Ovary (tissue), 3 donors: ENCODE measurements around the gene DNASE1L2.

ENCODE experiments used
- POLR2A ChIP-seq: fragments of 450-650 bp; IDR thresholded peaks from one replicate; pipeline ENCODE4 v1.6.1; 2017; ENCODE audit warnings: antibody characterized with exemption, mild to moderate bottlenecking, moderate library complexity
- TF ChIP-seq, protein P1 (sequence below), 3 donors: fragments of 450-650 bp in 2 of 3; fragments of 200-600 bp in 1 of 3; IDR thresholded peaks; one replicate each; pipeline versions ENCODE4 v1.5.1 to v1.8.0; 2016 to 2022; ENCODE audit warnings: antibody characterized with exemption in 3 of 3, mild to moderate bottlenecking in 1 of 3
- donor health status: DM: no; HTN: no; CAD: no.

DNA sequence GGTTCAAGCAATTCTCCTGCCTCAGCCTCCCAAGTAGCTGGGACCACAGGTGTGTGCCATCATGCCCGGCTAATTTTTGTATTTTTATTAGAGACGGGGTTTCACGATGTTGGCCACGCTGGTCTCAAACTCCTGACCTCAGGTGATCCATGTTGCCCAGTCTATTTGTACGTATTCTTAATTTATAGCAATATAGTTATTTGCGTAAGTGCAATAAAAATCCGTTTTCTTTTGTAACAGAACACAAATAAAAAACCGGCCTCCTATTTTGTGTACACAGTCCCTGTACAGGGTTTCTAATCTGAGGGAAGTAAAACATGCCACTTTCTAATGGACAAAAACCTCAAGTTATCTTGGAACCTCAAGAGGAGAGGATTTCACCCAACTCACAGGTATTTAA is 24.0 kb downstream of the DNASE1L2 start:
- TF ChIP-seq, protein P1, sequence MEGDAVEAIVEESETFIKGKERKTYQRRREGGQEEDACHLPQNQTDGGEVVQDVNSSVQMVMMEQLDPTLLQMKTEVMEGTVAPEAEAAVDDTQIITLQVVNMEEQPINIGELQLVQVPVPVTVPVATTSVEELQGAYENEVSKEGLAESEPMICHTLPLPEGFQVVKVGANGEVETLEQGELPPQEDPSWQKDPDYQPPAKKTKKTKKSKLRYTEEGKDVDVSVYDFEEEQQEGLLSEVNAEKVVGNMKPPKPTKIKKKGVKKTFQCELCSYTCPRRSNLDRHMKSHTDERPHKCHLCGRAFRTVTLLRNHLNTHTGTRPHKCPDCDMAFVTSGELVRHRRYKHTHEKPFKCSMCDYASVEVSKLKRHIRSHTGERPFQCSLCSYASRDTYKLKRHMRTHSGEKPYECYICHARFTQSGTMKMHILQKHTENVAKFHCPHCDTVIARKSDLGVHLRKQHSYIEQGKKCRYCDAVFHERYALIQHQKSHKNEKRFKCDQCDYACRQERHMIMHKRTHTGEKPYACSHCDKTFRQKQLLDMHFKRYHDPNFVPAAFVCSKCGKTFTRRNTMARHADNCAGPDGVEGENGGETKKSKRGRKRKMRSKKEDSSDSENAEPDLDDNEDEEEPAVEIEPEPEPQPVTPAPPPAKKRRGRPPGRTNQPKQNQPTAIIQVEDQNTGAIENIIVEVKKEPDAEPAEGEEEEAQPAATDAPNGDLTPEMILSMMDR (IDR thresholded peaks at IDR 0.05), result no peak
- TF ChIP-seq POLR2A, result no peak
